OCI-LY3 (cell line): Measurements from ENCODE around the gene ASTN1.

Source experiments
- EZH2phosphoT487 ChIP-seq: fragments of 200-600 bp; shearing (Covaris generic); IDR thresholded peaks from 2 replicates; pipeline ENCODE4 v1.6.1; 2018; ENCODE audit warnings: antibody characterized with exemption, mixed run types, low read depth
- TF ChIP-seq, protein P1 (sequence below): fragments of 200-600, 300-600 bp; sonication (generic); IDR thresholded peaks from 2 replicates; pipeline ENCODE4 v1.5.1; 2014; ENCODE audit warnings: antibody characterized with exemption, low read length, low read depth

DNA sequence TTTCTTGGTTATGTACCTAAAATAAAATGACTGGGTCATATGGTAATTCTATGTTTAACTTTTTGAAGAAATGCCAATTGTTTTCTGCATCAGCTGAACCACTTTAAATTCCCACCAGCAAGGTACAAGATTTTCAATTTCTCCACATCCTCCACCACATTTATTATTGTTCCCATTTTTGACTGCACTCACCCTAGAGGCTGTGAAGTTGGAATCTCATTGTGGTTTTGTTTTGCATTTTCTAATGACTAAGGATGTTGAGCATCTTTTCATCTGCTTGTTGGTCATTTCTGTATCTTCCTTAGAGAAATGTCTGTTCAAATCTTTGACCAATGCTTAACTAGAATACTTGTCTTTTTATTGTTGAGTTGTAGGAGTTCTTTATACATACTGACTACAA, 72.5 kb downstream of the ASTN1 start:
- TF ChIP-seq, protein P1, sequence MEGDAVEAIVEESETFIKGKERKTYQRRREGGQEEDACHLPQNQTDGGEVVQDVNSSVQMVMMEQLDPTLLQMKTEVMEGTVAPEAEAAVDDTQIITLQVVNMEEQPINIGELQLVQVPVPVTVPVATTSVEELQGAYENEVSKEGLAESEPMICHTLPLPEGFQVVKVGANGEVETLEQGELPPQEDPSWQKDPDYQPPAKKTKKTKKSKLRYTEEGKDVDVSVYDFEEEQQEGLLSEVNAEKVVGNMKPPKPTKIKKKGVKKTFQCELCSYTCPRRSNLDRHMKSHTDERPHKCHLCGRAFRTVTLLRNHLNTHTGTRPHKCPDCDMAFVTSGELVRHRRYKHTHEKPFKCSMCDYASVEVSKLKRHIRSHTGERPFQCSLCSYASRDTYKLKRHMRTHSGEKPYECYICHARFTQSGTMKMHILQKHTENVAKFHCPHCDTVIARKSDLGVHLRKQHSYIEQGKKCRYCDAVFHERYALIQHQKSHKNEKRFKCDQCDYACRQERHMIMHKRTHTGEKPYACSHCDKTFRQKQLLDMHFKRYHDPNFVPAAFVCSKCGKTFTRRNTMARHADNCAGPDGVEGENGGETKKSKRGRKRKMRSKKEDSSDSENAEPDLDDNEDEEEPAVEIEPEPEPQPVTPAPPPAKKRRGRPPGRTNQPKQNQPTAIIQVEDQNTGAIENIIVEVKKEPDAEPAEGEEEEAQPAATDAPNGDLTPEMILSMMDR = no peak
- TF ChIP-seq EZH2phosphoT487 = no peak
